ENCODE results near the gene KIF16B. TPM values are rescaled to one million over a fixed set of nuclear protein-coding genes. Genes with fewer than 3 reads are reported as not detected.

Gene KIF16B
- total and polyA plus RNA-seq, 2 of the 13 experiments (the other 11 are each of a cell fraction or from before 2014, with no cell fraction given) = 6.9 to 18.0 TPM

GRCh38 chr20:16573001-16573965 is at the start of gene KIF16B (continued):
- peak; percentile 98 for TF ChIP-seq NFKB2 (CRISPR knock-in tag; IDR thresholded peaks at IDR 0.05; ENCODE audit: borderline replicate concordance)
- TF ChIP-seq IRF2 (CRISPR knock-in tag; IDR thresholded peaks at IDR 0.05) = peak; percentile 95; the same call in 1 of the 2 replicates
- TF ChIP-seq ZNF790 (CRISPR knock-in tag; IDR thresholded peaks at IDR 0.05; ENCODE audit: borderline replicate concordance) = peak; percentile 90
- peak; percentile 86 for TF ChIP-seq E2F5 (CRISPR knock-in tag; conservative IDR thresholded peaks at IDR 0.05)
- no peak for TF ChIP-seq ZNF318 (CRISPR knock-in tag; IDR thresholded peaks at IDR 0.05)
- TF ChIP-seq ZBTB1 (CRISPR knock-in tag; IDR thresholded peaks at IDR 0.05; ENCODE audit: borderline replicate concordance) = no peak
- peak; percentile 93 for TF ChIP-seq YEATS2 (CRISPR knock-in tag; IDR thresholded peaks at IDR 0.05; ENCODE audit: borderline replicate concordance)
- peak; percentile 73 for TF ChIP-seq GFI1 (CRISPR knock-in tag; IDR thresholded peaks at IDR 0.05; ENCODE audit: borderline replicate concordance)
- peak; percentile 99; the same call in 1 of the 2 replicates for TF ChIP-seq ZNF274 (CRISPR knock-in tag; IDR thresholded peaks at IDR 0.05)
- no peak for TF ChIP-seq ZNF660 (CRISPR knock-in tag; IDR thresholded peaks at IDR 0.05; ENCODE audit: borderline replicate concordance, low read depth)
- peak; percentile 96; the same call in 1 of the 2 replicates for TF ChIP-seq ZNF20 (CRISPR knock-in tag; IDR thresholded peaks at IDR 0.05)
- no peak for TF ChIP-seq NFRKB (IDR thresholded peaks at IDR 0.05)
- no peak for TF ChIP-seq TRIM24 (CRISPR knock-in tag; IDR thresholded peaks at IDR 0.05)
- no peak for TF ChIP-seq ZNF572 (CRISPR knock-in tag; IDR thresholded peaks at IDR 0.05)
- no peak for TF ChIP-seq PBX2 (CRISPR knock-in tag; IDR thresholded peaks at IDR 0.05)
- TF ChIP-seq KAT2B (IDR thresholded peaks at IDR 0.05; ENCODE audit: borderline replicate concordance, low read depth, low read length) = no peak
- 0 out of 2 replicates have a peak, but pooled peaks have one; percentile 46 for TF ChIP-seq U2AF2 (IDR thresholded peaks at IDR 0.05; ENCODE audit: low read depth, low read length)
